NB4 (cell line): ENCODE results near the gene ADCY2.

Experiments used
- DNase-seq: peaks from one replicate; pipeline ENCODE4 v3.0.0; 2010; ENCODE audit warnings: low read depth
- H3K4me3 ChIP-seq: one replicate; pipeline ENCODE4 v1.5.1; 2011; ENCODE audit warnings: mild to moderate bottlenecking, low read depth, low read length, moderate library complexity
- MYC ChIP-seq: IDR thresholded peaks from 2 replicates; pipeline ENCODE4 v1.6.1; 2011; ENCODE audit warnings: low read depth, low read length
- POLR2A ChIP-seq: IDR thresholded peaks from 2 replicates; pipeline ENCODE4 v1.6.1; 2011; ENCODE audit warnings: mild to moderate bottlenecking; ENCODE audit not compliant: insufficient read length; ENCODE audit errors: extremely low read depth
- TF ChIP-seq, protein P1 (sequence below): IDR thresholded peaks from one replicate; pipeline ENCODE4 v1.5.1; 2012; ENCODE audit warnings: low read depth, low read length
- TF ChIP-seq, protein P2 (sequence below): IDR thresholded peaks from 2 replicates; pipeline ENCODE4 v1.6.1; 2011; ENCODE audit warnings: low read depth, low read length

The ADCY2 gene

DNA sequence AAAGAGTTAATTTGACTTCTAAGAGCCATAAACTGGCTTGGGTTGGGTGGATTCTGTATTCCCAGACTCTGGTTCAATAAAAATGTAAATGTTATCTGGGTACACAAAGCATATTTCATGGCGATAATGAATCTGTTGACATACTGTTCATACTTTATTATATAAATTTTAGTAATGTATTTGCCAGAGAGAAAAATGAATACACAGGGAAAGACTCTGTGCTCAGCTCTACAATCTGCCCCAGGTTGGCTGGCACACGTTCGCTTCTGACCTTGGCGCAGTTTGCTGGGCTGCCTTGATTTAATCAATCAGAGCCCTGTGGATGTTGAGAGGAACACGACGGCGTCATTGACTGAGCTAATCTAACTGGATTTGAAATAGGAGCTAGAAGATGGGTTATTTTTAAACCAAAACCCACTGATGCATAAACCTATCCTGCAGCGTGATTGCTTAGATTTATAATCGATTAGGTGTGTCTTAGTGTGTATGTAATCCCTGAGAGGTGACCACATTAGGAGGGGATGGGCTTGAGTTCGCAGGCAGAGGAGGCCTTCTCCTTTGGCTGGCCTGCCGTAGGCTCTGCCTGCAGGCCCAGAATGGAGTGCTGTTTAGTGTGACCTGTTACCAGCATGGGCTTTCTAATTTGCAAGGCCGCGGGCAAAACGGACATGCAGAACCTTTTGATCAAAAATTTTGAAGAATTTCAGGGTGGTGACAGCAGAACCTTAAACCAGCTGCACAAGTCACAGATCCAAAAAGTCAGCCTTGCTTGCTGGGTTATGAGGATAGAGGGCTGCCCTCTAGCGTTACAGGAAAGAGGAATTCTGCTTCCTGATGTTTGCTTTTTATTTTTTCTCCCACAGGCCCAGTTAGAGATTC lies 3.9 kb upstream of the ADCY2 start:
- TF ChIP-seq, protein P1, sequence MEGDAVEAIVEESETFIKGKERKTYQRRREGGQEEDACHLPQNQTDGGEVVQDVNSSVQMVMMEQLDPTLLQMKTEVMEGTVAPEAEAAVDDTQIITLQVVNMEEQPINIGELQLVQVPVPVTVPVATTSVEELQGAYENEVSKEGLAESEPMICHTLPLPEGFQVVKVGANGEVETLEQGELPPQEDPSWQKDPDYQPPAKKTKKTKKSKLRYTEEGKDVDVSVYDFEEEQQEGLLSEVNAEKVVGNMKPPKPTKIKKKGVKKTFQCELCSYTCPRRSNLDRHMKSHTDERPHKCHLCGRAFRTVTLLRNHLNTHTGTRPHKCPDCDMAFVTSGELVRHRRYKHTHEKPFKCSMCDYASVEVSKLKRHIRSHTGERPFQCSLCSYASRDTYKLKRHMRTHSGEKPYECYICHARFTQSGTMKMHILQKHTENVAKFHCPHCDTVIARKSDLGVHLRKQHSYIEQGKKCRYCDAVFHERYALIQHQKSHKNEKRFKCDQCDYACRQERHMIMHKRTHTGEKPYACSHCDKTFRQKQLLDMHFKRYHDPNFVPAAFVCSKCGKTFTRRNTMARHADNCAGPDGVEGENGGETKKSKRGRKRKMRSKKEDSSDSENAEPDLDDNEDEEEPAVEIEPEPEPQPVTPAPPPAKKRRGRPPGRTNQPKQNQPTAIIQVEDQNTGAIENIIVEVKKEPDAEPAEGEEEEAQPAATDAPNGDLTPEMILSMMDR: peak; percentile 52
- TF ChIP-seq, protein P2, sequence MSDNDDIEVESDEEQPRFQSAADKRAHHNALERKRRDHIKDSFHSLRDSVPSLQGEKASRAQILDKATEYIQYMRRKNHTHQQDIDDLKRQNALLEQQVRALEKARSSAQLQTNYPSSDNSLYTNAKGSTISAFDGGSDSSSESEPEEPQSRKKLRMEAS: no peak
- H3K4me3 ChIP-seq: no peak overlapping the region
- DNase-seq: peak; percentile 31

DNA sequence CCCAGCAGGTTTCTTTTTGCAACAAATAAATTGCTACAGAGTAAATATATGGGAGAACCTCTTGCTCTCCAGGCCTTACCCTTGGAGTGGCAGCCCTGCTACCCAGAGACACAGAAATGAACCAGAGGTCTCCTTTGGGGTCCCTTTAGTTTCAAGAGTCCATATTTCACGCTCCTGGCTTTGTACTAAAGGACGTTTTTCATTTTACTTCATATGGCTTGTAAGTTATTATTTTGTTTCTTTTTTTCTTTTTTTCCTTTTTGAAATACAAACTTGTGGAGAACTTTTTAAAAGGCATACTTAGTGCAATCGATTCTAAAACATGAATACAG lies 3.3 kb upstream of the ADCY2 start:
- H3K4me3 ChIP-seq: no peak overlapping the region
- TF ChIP-seq, protein P2: no peak
- TF ChIP-seq POLR2A (no peak), MYC (no peak)
- TF ChIP-seq, protein P1: no peak
- no peak for DNase-seq

DNA sequence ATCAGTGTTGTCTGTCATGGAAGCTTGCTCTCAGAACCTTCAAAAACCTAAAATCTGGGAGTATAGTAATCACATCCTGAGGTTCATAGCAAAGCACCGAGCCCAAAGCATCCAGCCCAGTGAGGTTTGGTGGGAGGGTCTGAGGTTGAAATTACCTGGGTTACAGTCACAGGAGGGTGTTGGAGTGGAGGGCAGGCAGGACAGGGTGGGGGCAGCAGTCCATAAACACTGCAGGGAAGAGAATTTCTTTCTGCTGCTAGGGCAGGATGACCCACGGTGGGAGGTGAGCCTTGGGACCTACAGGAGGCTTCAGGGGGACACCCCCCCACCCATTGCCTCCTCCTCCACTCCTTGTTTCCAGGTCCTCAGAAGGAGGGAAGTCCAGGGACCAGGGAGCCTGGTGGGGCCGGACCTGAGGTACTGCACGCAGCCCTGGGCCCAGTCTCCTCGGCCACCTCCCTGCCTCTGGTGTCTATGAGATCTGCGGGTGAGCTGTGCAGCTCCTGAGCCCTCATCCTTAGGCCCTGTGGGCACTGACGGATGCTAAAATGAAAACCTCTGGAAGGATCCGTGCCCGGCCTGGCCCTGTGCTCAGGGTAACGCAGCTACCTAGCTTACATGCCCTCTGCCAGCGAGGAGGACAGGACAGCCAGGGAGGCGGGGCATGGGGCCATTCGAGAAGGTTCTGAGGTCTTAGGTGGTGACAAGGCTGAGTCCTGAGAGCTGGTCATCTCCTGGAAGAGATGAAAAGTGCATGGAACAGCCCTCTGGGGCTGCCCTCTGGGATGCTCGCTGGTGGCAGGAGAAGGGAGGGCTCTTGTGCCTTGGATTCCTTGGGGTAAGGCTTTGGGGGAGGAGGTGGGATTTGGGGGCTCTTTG lies 1.8 kb upstream of the ADCY2 start:
- TF ChIP-seq, protein P1: no peak
- TF ChIP-seq POLR2A (no peak), MYC (no peak)
- TF ChIP-seq, protein P2: no peak
- no peak for DNase-seq
- no peak overlapping the region for H3K4me3 ChIP-seq

DNA sequence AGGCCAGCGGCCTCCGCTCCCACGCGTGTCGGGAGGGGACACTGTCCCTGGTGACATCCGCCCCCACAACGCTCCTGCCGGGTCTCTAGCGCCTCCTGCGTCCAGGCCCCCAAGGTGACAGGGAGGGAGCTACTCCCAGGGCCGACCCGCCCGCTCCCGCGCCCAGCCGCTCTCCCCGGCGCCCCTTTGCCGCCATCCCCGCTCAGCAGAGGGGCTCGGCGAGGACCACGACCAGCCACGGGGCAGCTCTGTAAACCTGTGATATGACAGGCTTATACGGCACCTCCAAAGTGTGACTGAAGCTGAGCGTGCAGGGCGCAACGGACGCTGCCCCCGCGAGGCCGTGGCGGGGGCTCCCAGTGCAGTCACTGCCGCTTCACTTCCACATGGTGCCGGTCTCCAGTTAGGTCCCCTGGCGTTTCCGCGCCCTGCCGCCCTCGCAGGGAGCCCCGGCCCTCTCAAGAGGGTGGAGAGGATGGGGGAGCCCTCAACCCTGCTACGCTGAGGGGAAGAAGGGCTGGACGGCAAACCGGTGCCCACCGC lies 978 bp upstream of the ADCY2 start:
- no peak overlapping the region for H3K4me3 ChIP-seq
- DNase-seq: no peak
- TF ChIP-seq, protein P1: no peak
- TF ChIP-seq MYC (no peak), POLR2A (no peak)
- TF ChIP-seq, protein P2: no peak

DNA sequence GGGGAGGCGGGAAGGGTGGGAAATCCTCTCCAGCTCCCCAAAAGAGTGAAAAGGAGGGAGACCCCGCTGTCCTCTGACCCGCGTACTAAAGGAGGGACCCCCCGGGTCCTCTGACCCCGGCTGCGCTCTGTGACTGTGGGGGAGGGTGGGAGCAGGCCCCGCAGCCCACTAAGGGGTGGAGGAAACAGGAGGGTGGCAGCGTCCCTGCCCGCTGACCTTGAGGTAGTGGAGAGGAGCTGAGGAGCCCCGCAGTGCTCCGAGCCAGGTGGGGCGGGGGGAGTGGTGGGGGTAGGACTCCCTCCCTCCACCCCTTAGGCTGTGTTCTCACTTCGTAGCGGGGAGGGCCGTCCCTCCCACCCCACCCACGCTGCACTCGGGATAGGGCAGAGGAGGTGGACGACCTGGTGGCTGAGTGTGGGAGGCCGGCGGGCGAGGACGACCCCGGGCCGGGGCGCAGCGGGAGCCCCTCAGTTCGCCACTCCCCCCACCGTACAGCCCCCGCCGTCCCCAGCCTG lies 449 bp upstream of the ADCY2 start:
- no peak for DNase-seq
- TF ChIP-seq POLR2A: no peak
- TF ChIP-seq MYC: no peak
- TF ChIP-seq, protein P1: no peak
- TF ChIP-seq, protein P2: no peak
- no peak overlapping the region for H3K4me3 ChIP-seq
